GM20000 (cell line): ENCODE data around the gene PLCL2.

ENCODE experiments used
- DNase-seq: peaks from one replicate; pipeline ENCODE4 v3.0.0; 2012; ENCODE audit warnings: low spot score
- TF ChIP-seq, protein P1 (sequence below): IDR thresholded peaks from 2 replicates; pipeline ENCODE4 v1.5.1; 2012; ENCODE audit warnings: mild to moderate bottlenecking, control low read depth; ENCODE audit errors: extremely low read depth, missing control alignments

Gene PLCL2

DNA sequence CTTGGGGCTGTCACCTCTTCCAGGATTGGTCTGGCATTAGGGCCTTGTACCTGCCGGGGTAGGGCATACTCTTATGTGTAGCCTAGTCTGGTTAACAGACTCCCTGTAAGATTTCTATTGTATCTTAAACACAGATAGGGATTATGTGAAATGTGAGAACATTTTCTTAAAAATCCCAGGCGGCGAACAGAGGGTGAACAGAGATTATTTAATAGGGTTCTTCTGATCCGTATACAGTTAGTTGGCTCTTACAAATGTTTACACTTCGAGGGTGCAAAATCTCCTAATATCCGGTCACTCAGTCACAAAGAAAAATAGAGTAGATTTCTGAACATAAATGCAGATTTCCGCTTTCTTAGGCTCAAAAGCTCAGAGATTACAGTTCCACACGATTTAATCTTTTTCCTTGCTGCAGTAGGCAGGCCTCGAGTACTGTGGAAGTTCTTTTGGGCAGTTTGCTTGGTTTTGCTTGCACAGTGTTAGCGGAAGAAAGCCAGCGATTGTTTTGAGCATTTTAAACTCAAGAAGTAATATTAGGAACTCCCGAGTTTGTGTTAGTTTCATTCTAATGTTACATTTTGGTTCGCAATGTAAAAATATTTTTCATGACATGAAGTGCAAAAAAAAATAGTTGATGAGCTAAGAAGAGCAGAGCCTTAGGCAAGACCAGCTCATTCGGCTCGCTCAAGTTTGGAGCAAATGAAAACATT lies 993 bp downstream of the PLCL2 start:
- peak; percentile 77 for DNase-seq
- TF ChIP-seq, protein P1, sequence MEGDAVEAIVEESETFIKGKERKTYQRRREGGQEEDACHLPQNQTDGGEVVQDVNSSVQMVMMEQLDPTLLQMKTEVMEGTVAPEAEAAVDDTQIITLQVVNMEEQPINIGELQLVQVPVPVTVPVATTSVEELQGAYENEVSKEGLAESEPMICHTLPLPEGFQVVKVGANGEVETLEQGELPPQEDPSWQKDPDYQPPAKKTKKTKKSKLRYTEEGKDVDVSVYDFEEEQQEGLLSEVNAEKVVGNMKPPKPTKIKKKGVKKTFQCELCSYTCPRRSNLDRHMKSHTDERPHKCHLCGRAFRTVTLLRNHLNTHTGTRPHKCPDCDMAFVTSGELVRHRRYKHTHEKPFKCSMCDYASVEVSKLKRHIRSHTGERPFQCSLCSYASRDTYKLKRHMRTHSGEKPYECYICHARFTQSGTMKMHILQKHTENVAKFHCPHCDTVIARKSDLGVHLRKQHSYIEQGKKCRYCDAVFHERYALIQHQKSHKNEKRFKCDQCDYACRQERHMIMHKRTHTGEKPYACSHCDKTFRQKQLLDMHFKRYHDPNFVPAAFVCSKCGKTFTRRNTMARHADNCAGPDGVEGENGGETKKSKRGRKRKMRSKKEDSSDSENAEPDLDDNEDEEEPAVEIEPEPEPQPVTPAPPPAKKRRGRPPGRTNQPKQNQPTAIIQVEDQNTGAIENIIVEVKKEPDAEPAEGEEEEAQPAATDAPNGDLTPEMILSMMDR, result no peak

DNA sequence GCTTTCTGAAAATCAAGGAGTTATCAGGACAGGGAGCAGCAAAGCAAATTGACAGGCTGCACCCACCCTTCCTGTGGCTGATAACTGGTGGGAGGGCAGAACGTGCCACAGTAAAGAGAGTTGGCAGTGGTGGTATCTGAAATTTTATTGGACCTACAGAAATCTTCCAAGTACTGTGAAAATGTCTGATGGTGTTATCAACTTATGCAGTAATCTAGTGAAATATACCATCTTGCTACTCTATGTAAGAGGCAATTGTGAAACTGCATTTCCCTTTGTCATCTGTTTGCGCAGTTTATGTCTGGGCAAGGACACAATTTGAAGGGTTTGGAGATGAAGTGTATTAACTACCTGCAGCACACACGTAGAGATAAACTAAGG lies 1.5 kb downstream of the PLCL2 start:
- TF ChIP-seq, protein P1, result no peak
- no peak for DNase-seq

DNA sequence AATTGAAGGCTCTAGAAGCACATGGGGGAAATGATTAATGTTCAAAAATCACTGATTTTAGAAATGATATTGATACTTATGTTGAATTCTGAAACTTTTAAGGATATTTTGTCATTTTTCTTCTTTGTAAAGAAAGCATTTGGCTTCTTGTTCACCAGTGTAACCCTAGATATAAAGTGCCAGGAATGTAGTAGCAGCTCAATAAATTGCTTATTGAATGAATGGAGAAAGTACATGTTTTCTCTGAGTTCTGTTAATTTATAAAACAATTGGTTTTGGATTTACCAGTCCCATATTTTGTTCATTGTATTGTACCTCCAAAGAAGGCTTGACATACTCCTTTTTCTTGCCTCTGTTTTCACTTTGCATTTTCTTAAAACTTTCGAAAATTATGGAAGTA lies 2.4 kb downstream of the PLCL2 start:
- DNase-seq, result no peak
- TF ChIP-seq, protein P1, result no peak

DNA sequence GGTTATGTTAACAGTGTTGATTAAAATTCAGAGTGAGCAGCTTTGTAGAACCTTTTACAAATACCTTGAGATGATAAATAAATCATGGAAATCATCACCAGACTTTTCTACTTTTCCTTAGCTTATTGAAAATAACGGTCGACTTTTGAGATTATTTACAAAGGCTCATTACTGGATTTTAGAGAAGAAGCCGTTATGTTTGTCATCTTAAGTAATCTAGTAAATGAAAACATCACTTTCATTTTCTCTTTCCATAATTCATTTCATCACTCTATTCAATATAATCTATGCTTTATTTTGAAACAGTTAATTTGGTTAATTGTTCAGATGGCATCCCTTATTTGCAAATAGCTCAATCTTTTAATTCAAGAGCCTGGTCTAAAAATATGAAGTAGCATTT lies 3.6 kb downstream of the PLCL2 start:
- DNase-seq, result no peak
- TF ChIP-seq, protein P1, result no peak

DNA sequence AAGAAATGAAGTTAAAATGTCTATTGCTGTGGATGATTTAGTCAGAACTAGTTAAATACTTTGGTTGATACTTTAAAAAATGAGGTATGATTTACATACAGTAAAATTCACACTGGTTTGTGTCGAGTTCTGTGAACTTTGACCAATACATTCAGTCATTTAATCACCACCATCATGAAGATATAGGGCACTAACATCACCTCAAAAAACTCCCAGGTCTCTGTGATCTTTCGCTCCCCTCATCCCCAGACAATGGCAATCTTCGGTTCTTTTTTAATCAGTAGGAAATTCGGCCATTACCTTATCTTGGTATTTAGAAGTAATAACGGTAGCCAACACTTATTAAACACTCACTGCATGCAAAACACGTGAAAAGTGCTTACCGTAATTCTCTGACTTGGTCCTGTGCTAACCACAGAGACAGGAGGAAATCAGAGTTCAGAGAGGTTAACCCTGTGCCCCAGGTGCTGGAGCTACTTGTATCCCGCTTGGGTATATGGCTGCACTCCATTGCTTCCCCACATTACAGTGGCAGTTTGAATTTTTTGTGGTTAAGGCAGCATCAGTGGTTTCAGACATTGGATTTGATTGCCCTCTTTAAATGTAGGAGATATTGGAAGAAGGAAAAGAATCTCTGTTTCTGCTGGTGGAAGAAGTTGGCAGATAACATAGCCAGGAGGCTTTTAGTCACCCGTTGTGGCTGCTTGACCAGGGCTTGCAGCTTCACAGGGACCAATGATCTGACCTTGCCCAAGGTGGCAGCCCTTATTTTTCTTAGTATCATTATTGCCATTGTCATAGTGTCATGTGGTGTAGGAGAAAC lies 4.2 kb downstream of the PLCL2 start:
- TF ChIP-seq, protein P1, result no peak
- DNase-seq, result peak; percentile 49

DNA sequence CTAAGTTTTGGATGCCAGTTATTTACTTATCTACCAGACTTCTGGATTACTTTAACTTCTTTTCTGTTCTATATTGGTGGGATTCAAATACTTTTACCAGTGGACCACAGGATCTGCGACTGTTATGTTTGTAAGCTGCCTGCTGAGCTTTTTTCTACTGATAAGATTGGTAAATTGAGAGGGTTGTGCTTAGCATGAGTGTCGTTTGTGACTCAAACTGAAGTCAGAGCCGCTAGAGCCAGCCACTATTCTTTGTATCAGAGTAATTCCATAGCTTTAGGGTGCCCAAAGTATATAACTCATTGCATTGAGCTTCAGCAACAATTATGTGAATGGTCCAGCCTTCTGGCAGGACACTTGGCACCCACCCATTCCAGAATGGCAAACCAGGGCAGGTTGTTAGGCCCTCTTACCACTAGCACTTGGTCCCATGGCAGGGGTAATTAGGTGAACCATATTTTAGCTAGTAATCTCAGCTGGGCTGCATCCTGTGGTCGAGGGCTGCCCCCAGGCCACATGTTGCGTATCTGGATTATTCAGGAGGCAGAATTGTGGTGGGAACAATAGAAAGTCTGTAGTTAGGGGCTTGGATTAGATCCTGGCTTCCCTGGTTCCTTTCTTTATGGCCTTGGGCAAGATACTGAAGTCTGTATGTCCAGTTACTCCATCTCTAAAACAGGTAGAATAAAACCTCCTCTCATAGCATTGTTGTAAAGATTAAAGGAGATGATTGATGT lies 6.0 kb downstream of the PLCL2 start:
- TF ChIP-seq, protein P1, result no peak
- DNase-seq, result no peak
